HFFc6 (cell line): ENCODE results near the gene ASCL2. TPM values are rescaled to one million over a fixed set of nuclear protein-coding genes. Genes with fewer than 3 reads are reported as not detected.

Source experiments
- DNase-seq: peaks from one replicate; pipeline ENCODE4 v3.0.0-alpha.2; 2018
- H3K27ac Mint-ChIP-seq: 2 replicates; pipeline ENCODE4 v1.8.0; 2020; ENCODE audit warnings: mild to moderate bottlenecking, mixed read lengths
- H3K27me3 Mint-ChIP-seq: 2 replicates; pipeline ENCODE4 v1.8.0; 2021; ENCODE audit warnings: mild to moderate bottlenecking, moderate library complexity, mixed read lengths; ENCODE audit not compliant: insufficient read depth
- H3K36me3 Mint-ChIP-seq: 2 replicates; pipeline ENCODE4 v1.8.0; 2021; ENCODE audit warnings: low read depth, mixed read lengths
- H3K4me1 Mint-ChIP-seq: 2 replicates; pipeline ENCODE4 v1.8.0; 2020; ENCODE audit warnings: low read depth, mixed read lengths
- H3K4me3 Mint-ChIP-seq: 2 replicates; pipeline ENCODE4 v1.8.0; 2020; ENCODE audit warnings: mild to moderate bottlenecking, moderate library complexity, mixed read lengths
- H3K9me3 Mint-ChIP-seq: 2 replicates; pipeline ENCODE4 v1.8.0; 2020; ENCODE audit warnings: mild to moderate bottlenecking, mixed read lengths
- CTCF ChIP-seq: fragments of 200-600 bp; sonication (generic); IDR thresholded peaks from 2 replicates; pipeline ENCODE4 v1.5.0; 2021; ENCODE audit warnings: antibody characterized with exemption, mild to moderate bottlenecking
- total RNA-seq, 6 experiments: library from RNA; stranded (reverse); fragmentation: NEBNext Ultra II Directional; extraction: Animal tissue kit (Norgen Biotek cat#: 25700); gene quantifications; 2 replicates in 1 of 6; 3 replicates in 5 of 6; pipeline ENCODE4 v1.2.3, GENCODE V29; 2021

ASCL2 gene
- total RNA-seq, 6 experiments from 2014 or later: not detected

GRCh38 chr11:2268729-2269600 lies 1.4 kb downstream of the ASCL2 start:
- no peak for DNase-seq
- Mint-ChIP-seq H3K36me3 (no peaks in the 10 kb centered on the region), H3K27ac (no peak overlapping the region), H3K27me3 (peaks cover 25% of the 10 kb centered on the region), H3K4me1 (no peaks in the 10 kb centered on the region), H3K4me3 (no peak overlapping the region), H3K9me3 (no peaks in the 10 kb centered on the region)
- TF ChIP-seq CTCF: no peak

DNA sequence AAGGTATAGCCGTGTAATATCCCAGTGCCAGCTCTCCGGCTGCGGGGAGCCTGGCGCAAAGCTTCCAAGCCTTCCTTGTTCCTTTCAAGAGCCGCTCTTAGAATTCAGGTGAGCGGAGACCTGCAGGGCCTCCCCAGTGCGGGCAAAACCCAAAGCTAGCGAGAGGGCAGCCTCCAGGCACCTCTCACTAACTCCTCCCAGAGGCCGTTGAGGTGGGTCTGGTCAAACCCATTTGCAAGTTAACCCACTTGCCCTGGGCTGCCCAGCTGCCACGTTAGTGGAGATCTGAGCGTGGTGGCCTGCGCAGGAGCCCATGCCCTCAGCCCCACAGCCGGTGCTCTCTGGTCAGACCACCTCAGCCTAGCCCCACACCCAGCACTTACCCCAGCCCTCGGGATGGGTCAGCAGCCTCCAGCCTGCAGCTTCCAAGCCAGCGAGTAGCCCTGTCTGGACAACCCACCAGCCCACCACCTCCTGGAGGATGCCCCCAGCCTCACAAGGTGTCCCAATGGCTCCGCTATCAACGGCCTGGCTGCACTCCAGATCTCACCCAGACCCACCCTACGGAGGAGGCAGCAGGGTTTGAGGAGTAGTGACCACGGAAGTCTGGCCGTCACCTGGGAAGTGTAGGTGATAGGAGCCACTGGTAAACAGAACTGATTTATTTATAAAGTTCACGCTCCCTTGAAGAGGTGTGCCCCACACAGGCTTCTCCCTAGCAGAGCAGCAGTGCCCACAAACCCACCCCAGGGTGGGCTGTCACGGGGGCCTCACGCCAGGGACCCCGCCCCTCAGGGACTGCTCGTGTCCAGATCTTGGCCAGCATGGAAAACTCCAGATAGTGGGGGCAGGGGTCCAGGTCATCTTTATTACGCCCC lies 2.3 kb downstream of the ASCL2 start:
- H3K9me3 Mint-ChIP-seq: no peaks in the 10 kb centered on the region
- no peak for TF ChIP-seq CTCF
- DNase-seq: no peak
- H3K27me3 Mint-ChIP-seq: peaks cover 19% of the 10 kb centered on the region
- no peaks in the 10 kb centered on the region for H3K36me3 Mint-ChIP-seq
- no peak overlapping the region for H3K27ac Mint-ChIP-seq
- no peaks in the 10 kb centered on the region for H3K4me1 Mint-ChIP-seq
- H3K4me3 Mint-ChIP-seq: no peak overlapping the region

- DNase-seq: no peak
- TF ChIP-seq CTCF: no peak
- H3K36me3 Mint-ChIP-seq: no peaks in the 10 kb centered on the region
- H3K27ac Mint-ChIP-seq: no peak overlapping the region
- no peaks in the 10 kb centered on the region for H3K9me3 Mint-ChIP-seq
- H3K27me3 Mint-ChIP-seq: peaks cover 13% of the 10 kb centered on the region
- H3K4me3 Mint-ChIP-seq: no peak overlapping the region
- H3K4me1 Mint-ChIP-seq: no peaks in the 10 kb centered on the region
Observed at GRCh38 chr11:2267306-2267850, 3.0 kb downstream of the ASCL2 start.

DNA sequence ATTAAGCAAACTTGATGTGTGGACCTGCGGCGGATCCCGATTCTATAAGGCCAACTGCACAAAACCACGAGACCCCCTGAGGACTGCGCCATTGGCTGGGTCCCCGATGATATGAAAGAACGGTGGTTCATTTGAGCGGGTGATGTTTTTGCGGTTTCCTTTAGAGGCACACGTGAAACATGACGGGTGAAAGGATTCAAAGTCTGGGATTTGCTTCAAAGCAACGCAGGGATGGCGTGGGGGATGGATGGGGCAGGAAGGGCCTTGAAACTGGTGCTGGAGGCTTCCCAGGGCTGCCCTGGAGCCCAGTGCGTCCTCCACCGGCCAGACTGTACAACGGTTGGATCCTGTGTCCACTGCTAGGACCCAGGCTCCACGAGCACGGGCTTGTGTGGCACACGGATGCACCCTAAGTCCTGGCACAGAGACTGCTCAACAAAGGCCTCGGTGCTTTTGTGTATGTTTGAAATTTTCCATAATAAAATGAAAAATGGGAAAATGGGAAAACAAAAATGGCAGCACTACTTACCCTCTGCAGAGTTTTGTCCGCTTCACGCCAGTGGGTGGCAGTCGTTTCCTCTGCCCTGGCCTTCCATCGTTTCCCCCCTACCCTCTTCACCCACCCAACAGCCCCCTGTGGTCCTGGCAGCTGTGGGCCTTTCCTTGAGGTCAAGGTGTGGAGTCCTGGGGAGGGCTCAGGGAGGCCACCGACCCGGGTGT lies 3.6 kb downstream of the ASCL2 start:
- no peak overlapping the region for H3K27ac Mint-ChIP-seq
- H3K36me3 Mint-ChIP-seq: no peaks in the 10 kb centered on the region
- peaks cover 12% of the 10 kb centered on the region for H3K27me3 Mint-ChIP-seq

More for the DNA sequence above, 3.6 kb downstream of the ASCL2 start:
- H3K4me1 Mint-ChIP-seq: no peaks in the 10 kb centered on the region
- no peaks in the 10 kb centered on the region for H3K9me3 Mint-ChIP-seq
- DNase-seq: no peak
- TF ChIP-seq CTCF: no peak
- no peak overlapping the region for H3K4me3 Mint-ChIP-seq
